Muscle layer of colon (tissue), 2 donors: ENCODE measurements around the gene DGKD.

Experiments used
- H3K27ac ChIP-seq: one replicate; pipeline ENCODE4 v1.7.0; 2013; ENCODE audit warnings: low read depth, mild to moderate bottlenecking, low read length, moderate library complexity
- H3K27me3 ChIP-seq, 2 donors: one replicate each; pipeline ENCODE4 v1.7.0; 2013; ENCODE audit warnings: low read length in 2 of 2, mild to moderate bottlenecking in 2 of 2; ENCODE audit not compliant: insufficient read depth in 2 of 2, control insufficient read depth in 1 of 2
- H3K36me3 ChIP-seq: one replicate; pipeline ENCODE4 v1.7.0; 2013; ENCODE audit warnings: mild to moderate bottlenecking, low read length; ENCODE audit not compliant: insufficient read depth
- H3K4me1 ChIP-seq: one replicate; pipeline ENCODE4 v1.7.0; 2013; ENCODE audit warnings: mild to moderate bottlenecking, low read length; ENCODE audit not compliant: insufficient read depth
- H3K4me3 ChIP-seq, 2 donors: one replicate each; pipeline ENCODE4 v1.7.0; 2013; ENCODE audit warnings: low read length in 2 of 2, low read depth in 1 of 2, mild to moderate bottlenecking in 1 of 2, moderate library complexity in 1 of 2
- H3K9ac ChIP-seq: one replicate; pipeline ENCODE4 v1.7.0; 2013; ENCODE audit warnings: low read length
- H3K9me3 ChIP-seq: one replicate; pipeline ENCODE4 v1.7.0; 2013; ENCODE audit warnings: mild to moderate bottlenecking, low read length
- donor health status: abdominal sarcoma.
- donor health status: Adenocarcinoma of cecum.

Gene DGKD

GRCh38 chr2:233416706-233417105 is 62.4 kb downstream of the DGKD start:
- Histone ChIP-seq H3K27ac (no peak overlapping the region), H3K9me3 (no peaks in the 10 kb centered on the region), H3K4me1 (peaks cover 45% of the 10 kb centered on the region), H3K4me3 (no peak overlapping the region), H3K36me3 (no peaks in the 10 kb centered on the region), H3K27me3 (no peaks in the 10 kb centered on the region), H3K9ac (no peak overlapping the region)

GRCh38 chr2:233417282-233417681 is 63.0 kb downstream of the DGKD start:
- Histone ChIP-seq H3K9ac (no peak overlapping the region), H3K27me3 (no peaks in the 10 kb centered on the region), H3K27ac (no peak overlapping the region), H3K36me3 (no peaks in the 10 kb centered on the region), H3K4me1 (peaks cover 45% of the 10 kb centered on the region), H3K9me3 (no peaks in the 10 kb centered on the region), H3K4me3 (no peak overlapping the region)

GRCh38 chr2:233418052-233418760 is 63.9 kb downstream of the DGKD start:
- Histone ChIP-seq H3K27ac (no peak overlapping the region), H3K27me3 (no peaks in the 10 kb centered on the region), H3K4me3 (peak overlapping the region in 1 of 2 donors; percentile 17), H3K4me1 (peaks cover 44% of the 10 kb centered on the region), H3K9me3 (no peaks in the 10 kb centered on the region), H3K9ac (no peak overlapping the region), H3K36me3 (no peaks in the 10 kb centered on the region)

- H3K9me3 ChIP-seq, result no peaks in the 10 kb centered on the region
- H3K9ac ChIP-seq, result no peak overlapping the region
- H3K4me3 ChIP-seq, result peak overlapping the region in 1 of 2 donors; percentile 17
- H3K4me1 ChIP-seq, result peaks cover 36% of the 10 kb centered on the region
- H3K27me3 ChIP-seq, result no peaks in the 10 kb centered on the region
- H3K27ac ChIP-seq, result no peak overlapping the region
- H3K36me3 ChIP-seq, result no peaks in the 10 kb centered on the region
These were observed 64.7 kb downstream of the DGKD start for GRCh38 chr2:233418761-233419546.

- no peak overlapping the region for H3K27ac ChIP-seq
- peak overlapping the region in 1 of 2 donors; percentile 5 for H3K4me3 ChIP-seq
- H3K36me3 ChIP-seq, result no peaks in the 10 kb centered on the region
- peaks cover 28% of the 10 kb centered on the region for H3K4me1 ChIP-seq
- no peaks in the 10 kb centered on the region for H3K9me3 ChIP-seq
- H3K9ac ChIP-seq, result no peak overlapping the region
- no peaks in the 10 kb centered on the region for H3K27me3 ChIP-seq
These were observed 65.5 kb downstream of the DGKD start for GRCh38 chr2:233419602-233420391.

GRCh38 chr2:233421091-233421816 is 67.0 kb downstream of the DGKD start:
- Histone ChIP-seq H3K9ac (no peak overlapping the region), H3K9me3 (no peaks in the 10 kb centered on the region), H3K4me1 (peaks cover 21% of the 10 kb centered on the region), H3K27ac (no peak overlapping the region), H3K4me3 (no peak overlapping the region), H3K27me3 (no peaks in the 10 kb centered on the region), H3K36me3 (no peaks in the 10 kb centered on the region)

- Histone ChIP-seq H3K9ac (no peak overlapping the region), H3K4me3 (no peak overlapping the region), H3K36me3 (no peaks in the 10 kb centered on the region), H3K27me3 (no peaks in the 10 kb centered on the region), H3K27ac (no peak overlapping the region), H3K9me3 (no peaks in the 10 kb centered on the region), H3K4me1 (peaks cover 21% of the 10 kb centered on the region)
These were observed 67.9 kb downstream of the DGKD start for GRCh38 chr2:233422050-233422639.

GRCh38 chr2:233422649-233423551 is 68.6 kb downstream of the DGKD start:
- Histone ChIP-seq H3K4me3 (no peak overlapping the region), H3K27ac (no peak overlapping the region), H3K27me3 (no peaks in the 10 kb centered on the region), H3K9me3 (no peaks in the 10 kb centered on the region), H3K4me1 (peaks cover 21% of the 10 kb centered on the region), H3K36me3 (no peaks in the 10 kb centered on the region), H3K9ac (no peak overlapping the region)

- H3K9ac ChIP-seq, result no peak overlapping the region
- H3K4me3 ChIP-seq, result no peak overlapping the region
- no peaks in the 10 kb centered on the region for H3K36me3 ChIP-seq
- H3K27me3 ChIP-seq, result no peaks in the 10 kb centered on the region
- H3K9me3 ChIP-seq, result no peaks in the 10 kb centered on the region
- H3K4me1 ChIP-seq, result peaks cover 19% of the 10 kb centered on the region
- no peak overlapping the region for H3K27ac ChIP-seq
These were observed 69.2 kb downstream of the DGKD start for GRCh38 chr2:233423552-233423860.
